Measurements from ENCODE around the gene TRAF1. TPM values are rescaled to one million over a fixed set of nuclear protein-coding genes. Genes with fewer than 3 reads are reported as not detected.

Gene TRAF1
- total and polyA plus RNA-seq, 4 donors, result 3.9 to 23.1 (median 6.1) TPM

DNA sequence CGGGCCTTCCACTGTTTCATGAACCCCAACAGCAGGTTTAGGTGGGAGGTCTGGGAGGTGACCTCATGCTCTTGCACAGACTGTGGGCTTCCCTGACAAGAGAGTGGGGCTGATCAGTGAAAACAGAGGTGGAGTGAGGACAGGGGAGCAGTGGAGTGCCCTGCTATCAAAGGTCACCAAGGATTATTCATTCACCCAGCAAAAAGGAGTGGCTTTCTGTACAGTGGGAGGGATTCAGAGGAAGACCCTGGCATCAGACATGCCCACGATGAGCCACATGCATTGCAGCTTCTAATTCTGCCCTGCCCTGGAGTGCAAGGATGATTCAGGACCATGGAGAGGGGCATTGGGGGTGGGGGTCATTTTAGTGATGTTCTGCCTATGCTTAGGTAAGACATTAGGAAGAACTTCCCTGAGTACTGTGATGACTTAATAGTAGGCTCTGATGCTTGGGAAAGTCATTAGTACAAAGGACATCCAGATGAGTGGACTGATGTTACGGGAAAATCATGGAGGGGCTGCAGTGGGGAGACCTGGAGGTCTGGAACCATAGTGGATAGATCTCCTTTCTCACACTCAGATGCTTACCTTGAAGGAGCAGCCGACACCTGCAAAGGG, 12.8 kb downstream of the TRAF1 start:
- no peak overlapping the region for H3K9ac ChIP-seq (ENCODE audit: insufficient read depth in 1 of 2, low read length in 2 of 2)
- no peak overlapping the region for H3K27ac ChIP-seq (ENCODE audit: low read depth in 1 of 2, low read length in 1 of 2)
- peaks cover 0 to 13% (median 3%) of the 10 kb centered on the region in 4 donors for H3K36me3 ChIP-seq (ENCODE audit: control insufficient read depth in 4 of 4, insufficient read depth in 4 of 4, low read length in 4 of 4)
- TF ChIP-seq, protein P1, sequence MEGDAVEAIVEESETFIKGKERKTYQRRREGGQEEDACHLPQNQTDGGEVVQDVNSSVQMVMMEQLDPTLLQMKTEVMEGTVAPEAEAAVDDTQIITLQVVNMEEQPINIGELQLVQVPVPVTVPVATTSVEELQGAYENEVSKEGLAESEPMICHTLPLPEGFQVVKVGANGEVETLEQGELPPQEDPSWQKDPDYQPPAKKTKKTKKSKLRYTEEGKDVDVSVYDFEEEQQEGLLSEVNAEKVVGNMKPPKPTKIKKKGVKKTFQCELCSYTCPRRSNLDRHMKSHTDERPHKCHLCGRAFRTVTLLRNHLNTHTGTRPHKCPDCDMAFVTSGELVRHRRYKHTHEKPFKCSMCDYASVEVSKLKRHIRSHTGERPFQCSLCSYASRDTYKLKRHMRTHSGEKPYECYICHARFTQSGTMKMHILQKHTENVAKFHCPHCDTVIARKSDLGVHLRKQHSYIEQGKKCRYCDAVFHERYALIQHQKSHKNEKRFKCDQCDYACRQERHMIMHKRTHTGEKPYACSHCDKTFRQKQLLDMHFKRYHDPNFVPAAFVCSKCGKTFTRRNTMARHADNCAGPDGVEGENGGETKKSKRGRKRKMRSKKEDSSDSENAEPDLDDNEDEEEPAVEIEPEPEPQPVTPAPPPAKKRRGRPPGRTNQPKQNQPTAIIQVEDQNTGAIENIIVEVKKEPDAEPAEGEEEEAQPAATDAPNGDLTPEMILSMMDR (IDR thresholded peaks at IDR 0.05; ENCODE audit: control extremely low read depth, extremely low read depth), result no peak
- peaks cover 2 to 14% (median 8%) of the 10 kb centered on the region in 5 donors for H3K4me1 ChIP-seq (ENCODE audit: control insufficient read depth in 5 of 5, insufficient read depth in 5 of 5, low read length in 5 of 5)
- WGBS, 2 donors, result 93% methylated on average over 4 of the region's 4 CpGs
- no peak overlapping the region for H3K4me3 ChIP-seq
- DNase-seq, result no peak
- ATAC-seq (ENCODE audit: insufficient read depth, low FRiP score), result no peak
- peaks cover 0 to 4% (median 1%) of the 10 kb centered on the region in 4 donors for H3K9me3 ChIP-seq (ENCODE audit: control insufficient read depth in 4 of 4, insufficient read depth in 3 of 4, low read length in 3 of 4)
- H3K27me3 ChIP-seq (ENCODE audit: control insufficient read depth in 3 of 3, insufficient read depth in 3 of 3, low read length in 2 of 3), result no peaks in the 10 kb centered on the region

DNA sequence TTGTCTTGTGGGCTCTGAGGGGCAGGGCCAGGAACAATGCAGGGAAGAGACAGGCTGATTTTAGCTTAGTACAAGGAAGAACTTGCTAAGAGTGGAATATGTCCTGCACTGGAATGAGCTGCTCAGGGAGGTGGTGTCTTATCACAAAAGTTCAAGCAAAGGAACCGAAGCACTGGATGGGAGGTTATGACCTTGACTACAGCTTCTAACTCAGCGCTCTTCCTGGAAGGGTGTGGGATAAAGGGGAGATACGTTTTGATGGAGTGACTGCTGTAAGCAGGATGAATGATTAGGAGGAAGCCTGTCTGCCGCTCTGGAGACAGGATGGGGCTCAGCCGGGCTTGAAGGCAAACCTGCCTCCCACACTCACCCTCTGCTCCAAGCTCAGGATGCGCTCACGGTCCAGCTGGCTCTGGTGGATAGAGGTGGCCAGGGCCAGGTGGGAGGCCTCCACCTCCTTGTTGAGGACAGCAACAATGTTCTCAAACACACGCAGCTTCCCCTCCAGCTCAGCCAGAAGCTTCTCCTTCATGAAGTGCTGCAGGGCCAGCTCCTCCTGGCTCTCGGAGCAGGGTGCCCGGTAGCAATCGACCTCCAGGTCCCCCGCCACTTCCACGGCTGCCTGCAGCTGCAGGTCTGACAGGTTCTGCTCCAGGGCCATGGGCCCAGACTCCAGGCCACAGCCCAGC, 13.5 kb downstream of the TRAF1 start:
- Histone ChIP-seq H3K4me1 (ENCODE audit: control insufficient read depth in 5 of 5, insufficient read depth in 5 of 5, low read length in 5 of 5) (peaks cover 0 to 12% (median 4%) of the 10 kb centered on the region in 5 donors), H3K36me3 (ENCODE audit: control insufficient read depth in 4 of 4, insufficient read depth in 4 of 4, low read length in 4 of 4) (peaks cover 0 to 13% (median 3%) of the 10 kb centered on the region in 4 donors), H3K9ac (ENCODE audit: insufficient read depth in 1 of 2, low read length in 2 of 2) (no peak overlapping the region), H3K9me3 (ENCODE audit: control insufficient read depth in 4 of 4, insufficient read depth in 3 of 4, low read length in 3 of 4) (peaks cover 0 to 4% (median 1%) of the 10 kb centered on the region in 4 donors), H3K27me3 (ENCODE audit: control insufficient read depth in 3 of 3, insufficient read depth in 3 of 3, low read length in 2 of 3) (no peaks in the 10 kb centered on the region), H3K27ac (ENCODE audit: low read depth in 1 of 2, low read length in 1 of 2) (no peak overlapping the region), H3K4me3 (no peak overlapping the region)
- no peak for ATAC-seq (ENCODE audit: insufficient read depth, low FRiP score)
- TF ChIP-seq, protein P1 (IDR thresholded peaks at IDR 0.05; ENCODE audit: control extremely low read depth, extremely low read depth), result no peak
- no peak for DNase-seq
- 92 to 93% methylated on average over 13 of the region's 13 CpGs for WGBS, 2 donors

DNA sequence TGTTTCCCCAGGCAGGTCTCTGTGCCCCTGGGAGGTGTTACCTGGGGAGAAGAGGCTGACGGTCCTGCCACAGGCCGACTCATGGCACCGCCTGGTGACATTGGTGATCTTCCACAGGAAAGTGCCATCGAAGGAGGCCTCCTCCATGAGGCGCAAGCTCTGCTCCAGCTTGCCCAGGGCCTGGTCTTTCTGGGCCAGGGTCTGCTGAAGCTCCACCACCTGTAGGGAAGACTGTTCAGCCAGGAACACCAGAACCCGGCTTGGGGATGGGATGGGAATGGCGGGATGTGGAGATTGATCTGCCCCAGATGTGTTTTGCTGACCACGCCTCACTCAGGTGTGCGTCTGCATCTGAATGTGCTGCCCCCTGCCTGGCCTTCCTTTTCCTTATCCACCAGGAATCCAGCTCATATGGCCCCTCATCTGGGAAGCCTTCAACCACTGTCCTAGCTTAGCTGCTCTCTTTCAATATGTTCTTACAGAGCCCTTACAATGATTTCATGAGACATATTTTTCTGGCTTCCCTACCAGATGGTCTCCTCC, 15.2 kb downstream of the TRAF1 start:
- TF ChIP-seq, protein P1 (IDR thresholded peaks at IDR 0.05; ENCODE audit: control extremely low read depth, extremely low read depth), result no peak
- ATAC-seq (ENCODE audit: insufficient read depth, low FRiP score) (no peak), DNase-seq (no peak)
- Histone ChIP-seq H3K27ac (ENCODE audit: low read depth in 1 of 2, low read length in 1 of 2) (no peak overlapping the region), H3K27me3 (ENCODE audit: control insufficient read depth in 3 of 3, insufficient read depth in 3 of 3, low read length in 2 of 3) (no peaks in the 10 kb centered on the region), H3K4me1 (ENCODE audit: control insufficient read depth in 5 of 5, insufficient read depth in 5 of 5, low read length in 5 of 5) (peaks cover 0 to 6% (median 2%) of the 10 kb centered on the region in 5 donors), H3K36me3 (ENCODE audit: control insufficient read depth in 4 of 4, insufficient read depth in 4 of 4, low read length in 4 of 4) (peaks cover 0 to 13% (median 3%) of the 10 kb centered on the region in 4 donors), H3K9me3 (ENCODE audit: control insufficient read depth in 4 of 4, insufficient read depth in 3 of 4, low read length in 3 of 4) (peaks cover 0 to 2% (median 0%) of the 10 kb centered on the region in 4 donors), H3K9ac (ENCODE audit: insufficient read depth in 1 of 2, low read length in 2 of 2) (no peak overlapping the region), H3K4me3 (no peak overlapping the region)
- WGBS, 2 donors, result 95 to 97% methylated on average over 9 of the region's 9 CpGs
